HepG2 (cell line): ENCODE data around the gene AJUBA. TPM values are rescaled to one million over a fixed set of nuclear protein-coding genes. Genes with fewer than 3 reads are reported as not detected.

Source experiments
- CHD4 ChIP-seq: fragments of 200-600 bp; sonication (generic); IDR thresholded peaks from 2 replicates; pipeline ENCODE4 v1.7.0; 2017; ENCODE audit warnings: mild to moderate bottlenecking, low read length, borderline replicate concordance
- GLI4 ChIP-seq: sonication (generic); formaldehyde crosslinking; IDR thresholded peaks from 2 replicates; pipeline ENCODE4 v1.5.1; 2020; ENCODE audit warnings: missing genetic modification reagents, mild to moderate bottlenecking, moderate library complexity, borderline replicate concordance
- MEF2D ChIP-seq: sonication (generic); formaldehyde crosslinking; IDR thresholded peaks from 2 replicates; pipeline ENCODE4 v1.5.1; 2020; ENCODE audit warnings: mild to moderate bottlenecking, missing genetic modification reagents
- NAIF1 ChIP-seq: sonication (generic); formaldehyde crosslinking; IDR thresholded peaks from 2 replicates; pipeline ENCODE4 v1.5.0; 2020; ENCODE audit warnings: mild to moderate bottlenecking, missing genetic modification reagents, borderline replicate concordance
- POLR2A ChIP-seq, 2 experiments: IDR thresholded peaks; 2 replicates each; pipeline ENCODE4 v1.6.1; 2011; ENCODE audit warnings: low read depth in 2 of 2, low read length in 2 of 2, mild to moderate bottlenecking in 1 of 2, moderate library complexity in 1 of 2; ENCODE audit not compliant: insufficient read depth in 1 of 2
- POLR2AphosphoS2 ChIP-seq: IDR thresholded peaks from 2 replicates; pipeline ENCODE4 v1.6.1; 2011; ENCODE audit warnings: low read depth, low read length, improper control_type of control experiment
- RELA ChIP-seq: sonication (generic); formaldehyde crosslinking; IDR thresholded peaks from 2 replicates; pipeline ENCODE4 v1.4.0; 2020; ENCODE audit warnings: missing genetic modification reagents
- SMAD1 ChIP-seq: sonication (generic); formaldehyde crosslinking; IDR thresholded peaks from 2 replicates; pipeline ENCODE4 v1.4.0; 2020; ENCODE audit warnings: missing genetic modification reagents, low read depth, mild to moderate bottlenecking, borderline replicate concordance
- SSRP1 ChIP-seq: IDR thresholded peaks from 2 replicates; pipeline ENCODE4 v1.6.1; 2016; ENCODE audit warnings: control low read depth
- TOE1 ChIP-seq: sonication (generic); formaldehyde crosslinking; IDR thresholded peaks from 2 replicates; pipeline ENCODE4 v1.4.0; 2020; ENCODE audit warnings: mild to moderate bottlenecking, missing genetic modification reagents
- XRCC5 ChIP-seq: fragments of 200-400 bp; formaldehyde crosslinking; optimal IDR thresholded peaks from 2 replicates; pipeline ENCODE3; 2017; ENCODE audit warnings: mild to moderate bottlenecking, low read length
- ZBTB38 ChIP-seq: sonication (generic); formaldehyde crosslinking; IDR thresholded peaks from 2 replicates; pipeline ENCODE4 v1.5.1; 2020; ENCODE audit warnings: mild to moderate bottlenecking, missing genetic modification reagents
- ZFP90 ChIP-seq: sonication (generic); formaldehyde crosslinking; IDR thresholded peaks from 2 replicates; pipeline ENCODE4 v1.8.0; 2022; ENCODE audit warnings: missing genetic modification reagents, mild to moderate bottlenecking, inconsistent platforms, borderline replicate concordance
- ZNF143 ChIP-seq: sonication (generic); formaldehyde crosslinking; IDR thresholded peaks from 2 replicates; pipeline ENCODE4 v1.4.0; 2020; ENCODE audit warnings: missing genetic modification reagents
- ZNF724P ChIP-seq: sonication (generic); formaldehyde crosslinking; IDR thresholded peaks from 2 replicates; pipeline ENCODE4 v1.8.0; 2022; ENCODE audit warnings: missing genetic modification reagents, borderline replicate concordance
- ZNF788 ChIP-seq: sonication (generic); formaldehyde crosslinking; IDR thresholded peaks from 2 replicates; pipeline ENCODE4 v1.5.0; 2020; ENCODE audit warnings: mild to moderate bottlenecking, missing genetic modification reagents, borderline replicate concordance
- polyA plus RNA-seq, 8 experiments: library from polyadenylated mRNA; depleted of rRNA in 3 of 8; stranded (reverse) in 7 of 8; unstranded in 1 of 8; fragments of >200 nt; fragmentation: Illumina TruSeq in 4 of 8; extraction: Trizol in 4 of 8; gene quantifications; 2 replicates each; pipeline versions ENCODE4 v1.2.1 to v1.2.3, GENCODE V29; 2011 to 2016; ENCODE audit warnings: low read depth in 4 of 8, missing spikeins in 1 of 8, mixed read lengths in 1 of 8; ENCODE audit not compliant: insufficient read depth in 1 of 8
- total RNA-seq, 5 experiments: library from RNA; depleted of rRNA; stranded (reverse); fragments of >200 nt; fragmentation: Illumina TruSeq; extraction: Trizol; gene quantifications; 2 replicates each; pipeline ENCODE4 v1.2.3, GENCODE V29; 2016; ENCODE audit warnings: low read depth in 1 of 5
- TF ChIP-seq, protein P1 (sequence below): conservative IDR thresholded peaks from 2 replicates; pipeline ENCODE4 v1.6.1; 2018; ENCODE audit warnings: missing genetic modification reagents
- TF ChIP-seq, protein P2 (sequence below): IDR thresholded peaks from 2 replicates; pipeline ENCODE4 v1.6.1; 2016; ENCODE audit warnings: missing genetic modification reagents, missing compliant biosample characterization
- TF ChIP-seq, protein P3 (sequence below): sonication (generic); formaldehyde crosslinking; IDR thresholded peaks from 2 replicates; pipeline ENCODE4 v1.4.0; 2020; ENCODE audit warnings: mild to moderate bottlenecking, missing genetic modification reagents, borderline replicate concordance
- TF ChIP-seq, protein P4 (sequence below): sonication (generic); formaldehyde crosslinking; IDR thresholded peaks from 2 replicates; pipeline ENCODE4 v1.4.0; 2020; ENCODE audit warnings: missing genetic modification reagents, borderline replicate concordance

AJUBA gene
- total and polyA plus RNA-seq, 2 of the 13 experiments (the other 11 are each of a cell fraction or from before 2014, with no cell fraction given) = 157 to 241 TPM

DNA sequence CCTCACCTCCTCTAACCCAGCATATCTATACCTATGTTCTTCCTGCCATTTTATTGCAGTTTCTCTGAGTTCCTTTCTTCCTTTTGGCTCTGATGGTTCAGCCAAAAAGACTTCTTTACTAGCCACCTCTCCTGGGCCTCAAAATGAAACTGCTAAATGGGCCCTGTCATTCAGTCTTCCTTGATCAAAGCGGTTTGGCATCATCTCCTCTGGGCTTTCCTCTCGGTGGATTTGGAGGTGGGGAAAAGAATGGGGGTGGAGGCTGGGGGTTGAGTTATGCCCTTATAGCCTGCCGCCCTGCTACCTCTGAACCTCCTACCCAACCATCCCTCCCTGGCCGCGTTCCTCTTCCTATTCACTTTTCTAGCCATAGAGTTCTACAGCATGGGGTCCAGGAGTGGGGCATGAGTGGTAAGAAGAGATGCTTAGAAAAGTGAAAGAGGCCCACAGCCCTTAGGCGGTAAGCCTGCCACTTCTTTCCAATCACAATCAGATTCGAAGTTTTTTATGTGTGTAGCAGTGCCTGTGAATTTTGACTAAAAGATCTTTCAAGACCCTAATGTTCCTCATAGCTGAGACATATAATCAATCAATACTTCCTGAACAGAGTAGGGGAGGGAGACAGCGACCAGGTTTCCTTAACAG, 2.5 kb downstream of the AJUBA start (continued):
- TF ChIP-seq, protein P1, sequence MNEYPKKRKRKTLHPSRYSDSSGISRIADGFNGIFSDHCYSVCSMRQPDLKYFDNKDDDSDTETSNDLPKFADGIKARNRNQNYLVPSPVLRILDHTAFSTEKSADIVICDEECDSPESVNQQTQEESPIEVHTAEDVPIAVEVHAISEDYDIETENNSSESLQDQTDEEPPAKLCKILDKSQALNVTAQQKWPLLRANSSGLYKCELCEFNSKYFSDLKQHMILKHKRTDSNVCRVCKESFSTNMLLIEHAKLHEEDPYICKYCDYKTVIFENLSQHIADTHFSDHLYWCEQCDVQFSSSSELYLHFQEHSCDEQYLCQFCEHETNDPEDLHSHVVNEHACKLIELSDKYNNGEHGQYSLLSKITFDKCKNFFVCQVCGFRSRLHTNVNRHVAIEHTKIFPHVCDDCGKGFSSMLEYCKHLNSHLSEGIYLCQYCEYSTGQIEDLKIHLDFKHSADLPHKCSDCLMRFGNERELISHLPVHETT = no peak
- no peak for TF ChIP-seq RELA (CRISPR knock-in tag)
- TF ChIP-seq ZBTB38 (CRISPR knock-in tag) = no peak
- TF ChIP-seq CHD4 = no peak
- 0 out of 2 replicates have a peak, but pooled peaks have one; percentile 7 for TF ChIP-seq SMAD1 (CRISPR knock-in tag)
- peak; percentile 99 for TF ChIP-seq SSRP1
- no peak for TF ChIP-seq ZNF788 (CRISPR knock-in tag)
- TF ChIP-seq ZNF724P = 0 out of 2 replicates have a peak, but pooled peaks have one; percentile 65
- peak in 1 of 2 experiments; percentile 32; a peak in 2 of 4 replicates for TF ChIP-seq POLR2A (IDR thresholded peaks at IDR 0.05; ENCODE audit: insufficient read depth in 1 of 2, low read depth in 2 of 2, low read length in 2 of 2)
- TF ChIP-seq, protein P2, sequence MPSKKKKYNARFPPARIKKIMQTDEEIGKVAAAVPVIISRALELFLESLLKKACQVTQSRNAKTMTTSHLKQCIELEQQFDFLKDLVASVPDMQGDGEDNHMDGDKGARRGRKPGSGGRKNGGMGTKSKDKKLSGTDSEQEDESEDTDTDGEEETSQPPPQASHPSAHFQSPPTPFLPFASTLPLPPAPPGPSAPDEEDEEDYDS (CRISPR knock-in tag) = 0 out of 2 replicates have a peak, but pooled peaks have one; percentile 29
- peak; percentile 14 for TF ChIP-seq XRCC5
- peak; percentile 34 for TF ChIP-seq POLR2AphosphoS2
- TF ChIP-seq, protein P3, sequence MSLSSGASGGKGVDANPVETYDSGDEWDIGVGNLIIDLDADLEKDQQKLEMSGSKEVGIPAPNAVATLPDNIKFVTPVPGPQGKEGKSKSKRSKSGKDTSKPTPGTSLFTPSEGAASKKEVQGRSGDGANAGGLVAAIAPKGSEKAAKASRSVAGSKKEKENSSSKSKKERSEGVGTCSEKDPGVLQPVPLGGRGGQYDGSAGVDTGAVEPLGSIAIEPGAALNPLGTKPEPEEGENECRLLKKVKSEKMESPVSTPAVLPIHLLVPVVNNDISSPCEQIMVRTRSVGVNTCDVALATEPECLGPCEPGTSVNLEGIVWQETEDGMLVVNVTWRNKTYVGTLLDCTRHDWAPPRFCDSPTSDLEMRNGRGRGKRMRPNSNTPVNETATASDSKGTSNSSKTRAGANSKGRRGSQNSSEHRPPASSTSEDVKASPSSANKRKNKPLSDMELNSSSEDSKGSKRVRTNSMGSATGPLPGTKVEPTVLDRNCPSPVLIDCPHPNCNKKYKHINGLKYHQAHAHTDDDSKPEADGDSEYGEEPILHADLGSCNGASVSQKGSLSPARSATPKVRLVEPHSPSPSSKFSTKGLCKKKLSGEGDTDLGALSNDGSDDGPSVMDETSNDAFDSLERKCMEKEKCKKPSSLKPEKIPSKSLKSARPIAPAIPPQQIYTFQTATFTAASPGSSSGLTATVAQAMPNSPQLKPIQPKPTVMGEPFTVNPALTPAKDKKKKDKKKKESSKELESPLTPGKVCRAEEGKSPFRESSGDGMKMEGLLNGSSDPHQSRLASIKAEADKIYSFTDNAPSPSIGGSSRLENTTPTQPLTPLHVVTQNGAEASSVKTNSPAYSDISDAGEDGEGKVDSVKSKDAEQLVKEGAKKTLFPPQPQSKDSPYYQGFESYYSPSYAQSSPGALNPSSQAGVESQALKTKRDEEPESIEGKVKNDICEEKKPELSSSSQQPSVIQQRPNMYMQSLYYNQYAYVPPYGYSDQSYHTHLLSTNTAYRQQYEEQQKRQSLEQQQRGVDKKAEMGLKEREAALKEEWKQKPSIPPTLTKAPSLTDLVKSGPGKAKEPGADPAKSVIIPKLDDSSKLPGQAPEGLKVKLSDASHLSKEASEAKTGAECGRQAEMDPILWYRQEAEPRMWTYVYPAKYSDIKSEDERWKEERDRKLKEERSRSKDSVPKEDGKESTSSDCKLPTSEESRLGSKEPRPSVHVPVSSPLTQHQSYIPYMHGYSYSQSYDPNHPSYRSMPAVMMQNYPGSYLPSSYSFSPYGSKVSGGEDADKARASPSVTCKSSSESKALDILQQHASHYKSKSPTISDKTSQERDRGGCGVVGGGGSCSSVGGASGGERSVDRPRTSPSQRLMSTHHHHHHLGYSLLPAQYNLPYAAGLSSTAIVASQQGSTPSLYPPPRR (CRISPR knock-in tag) = 0 out of 2 replicates have a peak, but pooled peaks have one; percentile 3
- TF ChIP-seq ZFP90 (CRISPR knock-in tag) = no peak
- TF ChIP-seq MEF2D (CRISPR knock-in tag) = peak; percentile 60; the same call in 1 of the 2 replicates
- no peak for TF ChIP-seq TOE1 (CRISPR knock-in tag)
- TF ChIP-seq, protein P4, sequence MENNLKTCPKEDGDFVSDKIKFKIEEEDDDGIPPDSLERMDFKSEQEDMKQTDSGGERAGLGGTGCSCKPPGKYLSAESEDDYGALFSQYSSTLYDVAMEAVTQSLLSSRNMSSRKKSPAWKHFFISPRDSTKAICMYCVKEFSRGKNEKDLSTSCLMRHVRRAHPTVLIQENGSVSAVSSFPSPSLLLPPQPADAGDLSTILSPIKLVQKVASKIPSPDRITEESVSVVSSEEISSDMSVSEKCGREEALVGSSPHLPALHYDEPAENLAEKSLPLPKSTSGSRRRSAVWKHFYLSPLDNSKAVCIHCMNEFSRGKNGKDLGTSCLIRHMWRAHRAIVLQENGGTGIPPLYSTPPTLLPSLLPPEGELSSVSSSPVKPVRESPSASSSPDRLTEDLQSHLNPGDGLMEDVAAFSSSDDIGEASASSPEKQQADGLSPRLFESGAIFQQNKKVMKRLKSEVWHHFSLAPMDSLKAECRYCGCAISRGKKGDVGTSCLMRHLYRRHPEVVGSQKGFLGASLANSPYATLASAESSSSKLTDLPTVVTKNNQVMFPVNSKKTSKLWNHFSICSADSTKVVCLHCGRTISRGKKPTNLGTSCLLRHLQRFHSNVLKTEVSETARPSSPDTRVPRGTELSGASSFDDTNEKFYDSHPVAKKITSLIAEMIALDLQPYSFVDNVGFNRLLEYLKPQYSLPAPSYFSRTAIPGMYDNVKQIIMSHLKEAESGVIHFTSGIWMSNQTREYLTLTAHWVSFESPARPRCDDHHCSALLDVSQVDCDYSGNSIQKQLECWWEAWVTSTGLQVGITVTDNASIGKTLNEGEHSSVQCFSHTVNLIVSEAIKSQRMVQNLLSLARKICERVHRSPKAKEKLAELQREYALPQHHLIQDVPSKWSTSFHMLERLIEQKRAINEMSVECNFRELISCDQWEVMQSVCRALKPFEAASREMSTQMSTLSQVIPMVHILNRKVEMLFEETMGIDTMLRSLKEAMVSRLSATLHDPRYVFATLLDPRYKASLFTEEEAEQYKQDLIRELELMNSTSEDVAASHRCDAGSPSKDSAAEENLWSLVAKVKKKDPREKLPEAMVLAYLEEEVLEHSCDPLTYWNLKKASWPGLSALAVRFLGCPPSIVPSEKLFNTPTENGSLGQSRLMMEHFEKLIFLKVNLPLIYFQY = peak; percentile 12; the same call in 1 of the 2 replicates
- TF ChIP-seq NAIF1 = no peak
- TF ChIP-seq ZNF143 = no peak
- no peak for TF ChIP-seq GLI4 (CRISPR knock-in tag)
